Islet precursor cell (in vitro differentiated cells): ENCODE results near the gene TPD52L1.
"Not testable (repeated sequence)": the region's sequence is repeated elsewhere in the genome, so short reads cannot be mapped to it uniquely, and the experiment has no call there.

Experiments
- DNase-seq: peaks from one replicate; pipeline ENCODE4 v3.0.0-alpha.2; 2018

TPD52L1 gene

DNA sequence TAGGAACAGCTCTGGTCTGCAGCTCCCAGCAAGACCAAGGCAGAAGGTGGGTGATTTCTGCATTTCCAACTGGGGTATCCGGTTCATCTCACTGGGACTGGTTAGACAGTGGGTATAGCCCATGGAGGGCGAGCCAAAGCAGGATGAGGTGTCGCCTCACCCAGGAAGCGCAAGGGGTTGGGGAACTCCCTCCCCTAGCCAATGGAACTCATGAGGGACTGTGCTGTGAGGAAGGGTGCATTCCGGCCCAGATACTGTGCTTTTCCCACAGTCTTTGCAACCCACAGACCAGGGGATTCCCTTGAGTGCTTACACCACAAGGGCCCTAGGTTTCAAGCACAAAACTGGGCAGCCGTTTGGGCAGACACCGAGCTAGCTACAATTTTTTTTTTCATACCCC lies 126.4 kb downstream of the TPD52L1 start:
- DNase-seq: no peak

DNA sequence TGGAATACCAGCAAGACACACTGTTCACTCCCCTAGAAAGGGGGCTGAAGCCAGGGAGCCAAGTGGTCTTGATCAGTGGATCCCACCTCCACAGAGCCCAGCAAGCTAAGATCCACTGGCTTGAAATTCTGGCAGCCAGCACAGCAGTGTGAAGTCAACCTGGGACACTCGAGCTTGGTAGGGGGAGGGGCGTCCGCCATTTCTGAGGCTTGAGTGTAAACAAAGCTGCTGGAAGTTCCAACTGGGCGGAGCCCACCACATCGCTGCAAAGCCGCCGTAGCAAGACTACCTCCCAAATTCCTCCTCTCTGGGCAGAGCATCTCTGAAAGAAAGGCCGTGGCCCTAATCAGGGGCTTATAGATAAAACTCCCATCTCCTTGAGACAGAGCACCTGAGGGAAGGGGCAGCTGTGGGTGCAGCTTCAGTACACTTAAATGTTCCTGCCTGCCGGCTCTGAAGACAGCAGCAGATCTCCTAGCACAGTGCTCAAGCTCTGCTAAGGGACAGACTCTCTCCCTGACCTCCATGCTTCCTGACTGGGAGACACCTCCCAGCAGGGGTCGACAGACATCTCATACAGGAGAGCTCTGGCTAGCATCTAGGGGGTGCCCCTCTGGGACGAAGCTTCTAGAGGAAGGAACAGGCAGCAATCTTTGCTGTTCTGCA lies 126.9 kb downstream of the TPD52L1 start:
- DNase-seq: not testable (repeated sequence)

DNA sequence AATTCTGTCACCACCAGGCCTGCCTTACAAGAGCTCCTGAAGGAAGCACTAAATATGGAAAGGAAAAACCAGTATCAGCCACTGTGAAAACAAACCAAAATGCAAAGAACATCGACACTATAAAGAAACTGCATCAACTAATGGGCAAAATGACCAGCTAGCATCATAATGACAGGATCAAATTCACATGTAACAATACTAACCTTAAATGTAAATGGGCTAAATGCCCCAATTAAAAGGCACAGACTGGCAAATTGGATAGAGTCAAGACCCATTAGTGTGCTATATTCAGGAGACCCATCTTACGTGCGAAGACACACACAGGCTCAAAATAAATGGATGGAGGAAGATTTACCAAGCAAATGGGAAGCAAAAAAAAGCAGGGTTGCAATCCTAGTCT lies 128.9 kb downstream of the TPD52L1 start:
- DNase-seq: not testable (repeated sequence)

DNA sequence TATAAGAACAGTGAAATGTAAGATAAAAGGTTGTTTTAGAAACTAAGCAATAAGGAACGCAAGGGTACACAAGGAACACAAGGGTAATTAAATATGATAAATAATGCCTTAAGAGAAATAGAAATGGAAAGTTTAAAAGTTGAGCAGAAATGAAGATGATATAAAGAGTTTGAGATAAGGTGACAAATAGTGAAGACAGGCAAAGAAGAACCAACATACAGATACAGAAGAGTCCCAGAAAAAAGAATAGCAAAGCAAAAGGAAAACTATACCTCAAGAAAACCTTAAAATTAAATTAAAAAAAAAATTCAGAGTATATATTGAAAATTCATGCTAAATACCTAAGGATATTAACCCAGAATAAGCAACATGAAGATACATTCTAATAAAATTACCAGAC lies 131.8 kb downstream of the TPD52L1 start:
- no peak for DNase-seq

DNA sequence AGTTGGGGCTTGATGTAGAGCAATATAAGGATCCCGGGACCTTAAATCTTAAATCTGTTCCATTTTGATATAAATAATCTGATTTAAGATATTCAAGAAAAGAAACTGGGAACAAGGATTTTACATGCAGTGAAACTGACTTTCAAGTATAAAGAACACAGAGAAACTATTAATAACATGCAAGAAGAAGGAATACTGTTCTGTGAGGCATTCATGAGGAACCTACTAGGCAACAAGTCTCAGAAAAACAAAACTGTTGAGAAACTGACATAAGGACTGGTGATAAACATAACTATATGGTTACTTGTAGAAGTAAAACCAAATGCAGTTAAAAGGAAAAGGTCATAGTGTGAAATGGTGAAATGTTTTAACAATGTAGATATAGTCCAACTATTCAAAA lies 132.4 kb downstream of the TPD52L1 start:
- no peak for DNase-seq

DNA sequence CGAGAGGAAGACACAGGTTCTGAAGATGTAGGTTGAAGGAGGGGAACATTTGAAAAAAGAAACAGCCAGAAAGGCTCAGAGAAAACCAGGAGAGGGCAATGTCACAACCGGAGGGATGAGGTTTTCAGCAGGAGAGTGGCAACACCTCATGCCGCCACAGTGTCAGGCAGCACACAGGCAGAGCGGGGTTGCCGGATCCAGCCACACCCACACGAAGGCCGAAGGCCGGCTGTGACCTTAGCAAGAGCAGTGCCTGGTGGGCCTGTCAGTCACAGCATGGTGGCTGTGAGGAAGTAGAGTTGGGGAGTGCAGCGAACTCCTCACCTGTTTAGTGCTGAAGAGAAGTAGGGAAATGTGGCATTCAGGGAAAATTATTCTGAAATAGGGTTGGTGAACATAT lies 134.1 kb downstream of the TPD52L1 start:
- DNase-seq: no peak

DNA sequence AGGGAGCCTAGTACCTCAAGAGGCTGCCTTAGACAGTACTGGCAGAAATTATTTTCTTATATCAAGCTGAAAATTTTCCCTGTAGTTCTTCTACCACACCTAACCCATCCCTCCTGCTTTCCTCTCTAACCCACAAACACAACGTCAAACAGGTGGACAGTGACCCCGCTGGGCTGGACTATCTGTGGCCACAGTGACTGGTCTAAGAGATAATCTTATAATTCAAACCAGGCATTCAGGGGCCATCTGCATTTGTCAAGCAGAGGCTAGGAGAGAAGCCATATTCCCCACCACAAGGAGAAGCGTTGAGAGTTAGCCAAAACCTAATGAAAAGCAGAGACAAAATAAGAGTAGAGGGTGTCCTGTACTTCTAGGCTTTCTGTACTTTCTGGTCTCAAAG lies 140.0 kb downstream of the TPD52L1 start:
- DNase-seq: no peak

DNA sequence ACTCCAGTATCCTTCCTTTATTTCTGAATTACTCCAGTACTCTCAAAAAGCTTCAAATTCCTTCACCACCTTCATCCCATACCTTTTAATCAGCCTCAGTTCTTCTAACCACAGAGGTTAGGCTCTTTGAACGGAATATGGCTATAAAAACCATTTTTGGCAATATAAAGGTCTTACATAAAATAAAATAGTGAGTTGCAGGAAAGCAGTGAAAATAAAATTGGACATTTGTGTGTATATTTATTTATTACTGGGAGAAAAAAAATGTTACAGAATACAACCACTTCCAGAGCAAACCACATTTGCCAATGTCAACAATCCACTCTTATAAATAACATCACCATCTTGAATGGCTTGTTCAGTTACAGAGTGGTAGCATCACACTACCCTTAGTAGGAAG lies 140.5 kb downstream of the TPD52L1 start:
- no peak for DNase-seq

DNA sequence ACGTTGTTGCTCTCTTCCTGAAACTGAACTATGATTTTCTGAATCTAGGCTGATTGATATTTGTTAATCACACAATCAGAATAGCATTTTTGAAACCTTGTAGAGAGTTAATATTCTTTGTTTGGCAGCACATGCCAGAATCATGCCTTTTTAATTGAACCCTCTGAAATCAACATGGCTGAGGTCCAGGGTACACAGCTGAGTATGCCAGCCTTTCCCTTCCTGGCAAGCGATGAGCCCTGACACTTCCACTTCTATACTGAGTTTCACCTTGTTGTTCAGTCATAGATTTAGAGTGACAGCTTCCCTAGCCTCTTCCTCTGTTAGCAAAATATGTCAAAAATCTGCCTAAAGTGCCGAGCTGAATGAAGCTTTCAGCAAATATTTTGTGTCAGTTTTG lies 141.4 kb downstream of the TPD52L1 start:
- DNase-seq: no peak

DNA sequence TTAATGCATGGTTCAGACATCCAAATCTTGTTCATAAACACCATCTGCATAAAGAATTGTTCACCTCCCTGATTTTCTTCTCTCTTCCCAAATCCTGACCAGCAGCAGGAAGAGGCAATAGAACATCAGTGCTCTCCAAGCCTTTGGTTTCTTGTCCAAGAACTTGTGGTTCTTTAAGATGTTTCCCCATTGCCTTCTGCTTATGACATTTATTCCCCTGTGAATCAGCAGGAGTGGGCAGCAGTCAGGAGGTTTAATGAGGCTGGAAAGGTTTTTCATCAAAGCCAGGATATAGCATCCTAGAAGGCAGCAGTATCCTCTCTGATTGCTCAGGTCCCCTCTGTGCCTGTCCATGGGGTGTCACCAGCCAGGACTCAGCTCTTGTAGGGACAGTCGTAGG lies 142.9 kb downstream of the TPD52L1 start:
- no peak for DNase-seq

DNA sequence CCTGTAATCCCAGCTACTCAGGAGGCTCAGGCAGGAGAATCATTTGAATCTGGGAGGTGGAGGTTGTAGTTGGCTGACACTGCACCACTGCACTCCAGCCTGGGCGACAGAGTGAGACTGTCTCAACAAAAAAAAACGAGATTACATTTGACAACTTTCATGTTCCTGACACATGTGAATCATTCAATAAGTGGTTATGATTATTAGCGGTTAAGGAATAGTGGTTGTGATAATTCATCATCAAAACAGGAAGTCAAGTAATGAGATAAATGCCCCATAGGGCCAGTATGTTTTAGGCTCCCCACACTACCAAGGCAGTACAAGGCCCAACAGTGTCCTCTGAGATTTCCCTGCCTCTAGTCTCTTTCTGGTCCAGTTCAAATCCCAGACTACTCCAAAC lies 145.7 kb downstream of the TPD52L1 start:
- no peak for DNase-seq

DNA sequence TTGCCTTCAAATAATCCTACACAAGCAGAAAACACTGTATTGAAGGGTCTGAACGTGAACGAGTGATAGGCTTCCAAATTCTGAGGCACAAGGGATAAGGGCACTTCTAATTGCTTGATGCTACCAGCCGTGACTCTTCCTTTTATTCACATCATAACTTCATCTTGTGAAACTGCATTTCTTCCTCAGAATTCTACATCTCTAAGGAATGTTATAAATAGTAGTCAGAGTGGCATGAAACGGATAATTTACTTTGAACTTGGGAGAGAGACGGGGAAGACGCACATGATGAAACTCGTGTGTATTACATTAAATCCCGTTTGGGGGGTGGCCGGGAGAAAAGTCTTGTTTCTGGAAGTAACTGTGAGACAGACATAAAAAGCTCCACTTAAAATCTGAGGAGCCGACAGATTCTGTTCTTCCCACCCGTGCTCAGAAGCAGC lies 147.4 kb downstream of the TPD52L1 start:
- DNase-seq: no peak

DNA sequence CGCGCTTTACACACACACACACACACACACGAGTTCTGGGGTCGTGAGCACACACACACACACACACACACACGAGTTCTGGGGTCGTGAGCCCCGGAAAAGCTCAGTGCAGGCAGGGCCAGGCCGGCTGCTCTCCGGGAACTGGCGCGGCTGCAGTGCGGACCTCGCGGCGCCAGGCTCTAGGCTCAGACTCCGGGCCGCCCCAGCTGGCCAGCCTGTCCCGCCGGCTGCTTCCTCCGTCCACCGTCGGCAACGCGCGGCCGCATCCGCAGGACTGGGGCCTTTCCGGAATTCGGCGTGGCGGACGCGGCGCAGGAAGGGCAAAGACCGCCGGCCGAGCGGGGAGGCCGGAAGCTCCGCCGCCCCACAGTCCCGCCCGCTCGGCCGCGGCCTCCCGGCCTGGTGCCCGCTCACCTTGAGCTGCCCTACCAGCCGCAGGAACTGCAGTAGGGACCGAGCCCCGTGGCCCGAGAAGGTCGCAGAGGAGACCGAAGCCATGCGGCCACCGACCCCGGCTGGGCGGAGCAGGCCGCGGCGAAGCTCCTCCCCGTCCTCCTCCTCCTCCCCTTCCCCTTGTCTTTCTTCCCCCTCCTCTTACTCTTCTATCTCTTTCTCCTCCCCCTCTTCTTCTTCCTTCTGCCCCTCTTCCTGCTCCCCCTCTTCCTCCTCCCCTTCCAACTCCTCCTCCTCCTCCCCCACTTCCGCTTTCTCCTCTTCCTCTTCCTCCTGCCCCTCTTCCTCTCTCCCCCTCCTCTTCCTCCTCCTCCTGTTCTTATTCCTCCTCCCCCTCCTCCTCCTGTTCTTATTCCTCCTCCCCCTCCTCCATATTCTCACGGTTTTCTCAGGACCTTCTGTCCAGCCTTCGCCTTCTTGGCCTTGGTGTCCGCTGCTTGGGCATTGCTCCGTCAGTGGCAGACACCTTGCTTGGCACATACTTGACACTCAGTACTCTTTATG lies 148.1 kb downstream of the TPD52L1 start, which contains the start of gene HDDC2:
HDDC2 (minus strand) TSS at position 533 of the 957 bp plus-strand sequence; CDS start at position 498, 35 bp downstream.
- DNase-seq: peak; percentile 91

DNA sequence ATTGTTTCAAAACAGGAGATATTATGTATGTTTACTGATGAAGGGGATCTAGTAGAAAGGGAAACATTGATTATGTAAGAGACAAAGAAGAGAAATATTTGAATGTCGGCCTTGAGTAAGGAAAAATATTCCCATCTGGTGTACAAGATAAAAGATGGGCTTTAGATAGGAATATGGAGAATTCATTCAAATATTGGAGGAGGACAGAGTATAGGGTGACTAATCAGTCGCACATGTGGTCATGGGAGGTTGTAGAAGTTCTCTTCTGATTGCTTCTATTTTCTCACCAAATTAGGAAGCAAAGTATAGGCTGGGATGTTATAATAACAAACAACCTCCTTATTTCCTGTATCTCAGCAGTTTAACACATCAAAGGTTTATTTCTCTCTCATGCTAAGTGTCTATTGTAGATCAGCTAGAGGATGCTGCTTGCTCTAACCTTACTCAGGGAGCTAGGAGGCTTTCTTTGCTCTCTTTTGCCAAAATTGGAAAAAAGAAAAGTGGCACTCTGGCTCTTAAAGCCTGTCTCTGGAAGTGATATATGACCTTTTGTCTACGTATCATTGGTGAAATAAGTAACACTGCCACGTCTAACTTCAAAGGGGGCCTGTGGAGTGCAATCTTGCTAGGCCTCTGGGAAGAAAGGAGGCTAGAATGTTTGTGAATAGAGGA lies 149.4 kb downstream of the TPD52L1 start:
- no peak for DNase-seq

DNA sequence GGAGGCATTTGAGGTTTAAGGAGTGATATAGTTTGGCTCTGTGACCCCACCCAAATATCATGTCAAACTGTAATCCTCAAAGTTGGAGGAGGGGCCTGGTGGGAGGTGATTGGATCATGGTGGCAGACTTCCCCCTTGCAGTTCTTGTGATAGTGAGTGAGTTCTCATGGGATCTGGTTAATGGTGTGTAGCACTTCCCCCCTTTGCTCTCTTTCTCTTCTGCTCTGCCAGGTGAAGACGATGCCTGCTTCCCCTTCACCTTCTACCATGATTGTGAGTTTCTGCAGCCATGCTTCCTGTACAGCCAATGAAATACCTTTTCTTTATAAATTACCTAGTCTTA lies 149.9 kb downstream of the TPD52L1 start:
- DNase-seq: no peak

DNA sequence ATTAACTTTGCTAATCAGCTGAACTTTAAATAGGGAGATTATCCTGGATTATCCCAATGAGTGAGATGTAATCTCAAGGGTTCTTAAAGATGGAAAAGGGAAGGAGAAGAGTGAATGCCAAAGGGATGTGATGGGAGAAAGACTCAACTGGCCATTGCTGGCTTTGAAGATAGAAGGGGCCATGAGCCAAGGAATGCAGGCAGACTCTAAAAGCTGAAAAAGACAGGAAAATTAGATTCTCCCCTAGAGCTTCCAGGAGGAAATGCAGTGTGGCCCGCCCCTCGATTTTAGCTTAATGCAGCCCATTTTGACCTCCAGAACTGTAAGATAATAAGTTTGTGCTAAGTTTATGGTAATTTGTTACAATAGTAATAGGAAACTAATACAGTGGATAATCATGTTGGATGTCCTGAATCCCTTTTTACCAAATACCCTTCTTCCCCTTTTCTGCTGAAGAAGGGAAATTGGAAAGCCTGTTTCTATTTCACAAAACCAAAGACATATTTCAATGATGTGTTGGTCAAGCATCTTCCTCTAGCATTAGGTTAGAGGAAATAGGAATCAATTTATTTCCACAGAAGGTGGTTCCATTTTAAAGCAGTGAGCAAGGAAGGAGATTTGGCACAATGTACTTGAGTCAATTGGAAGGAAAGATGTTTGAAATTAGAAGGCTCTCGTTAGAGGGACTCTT lies 151.5 kb downstream of the TPD52L1 start:
- no peak for DNase-seq

DNA sequence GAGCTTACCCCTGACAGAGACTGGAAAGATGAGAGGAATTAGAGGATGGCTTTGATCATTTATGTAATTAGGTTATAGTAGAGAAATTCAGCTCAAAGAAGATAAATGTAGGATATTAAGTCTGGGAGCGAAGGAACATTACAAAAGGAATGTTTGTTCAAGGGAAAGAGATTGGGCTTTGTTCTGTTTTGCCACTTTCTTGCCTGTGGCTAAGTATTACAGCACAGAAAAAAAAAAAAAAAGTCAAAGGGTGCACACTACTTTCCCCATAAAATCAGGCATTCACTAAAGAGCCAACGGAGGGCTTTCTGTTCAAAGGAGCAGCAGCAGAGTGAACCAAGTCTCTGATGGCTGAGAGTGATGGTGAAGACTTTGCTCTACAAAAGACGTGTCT lies 153.2 kb downstream of the TPD52L1 start:
- no peak for DNase-seq

DNA sequence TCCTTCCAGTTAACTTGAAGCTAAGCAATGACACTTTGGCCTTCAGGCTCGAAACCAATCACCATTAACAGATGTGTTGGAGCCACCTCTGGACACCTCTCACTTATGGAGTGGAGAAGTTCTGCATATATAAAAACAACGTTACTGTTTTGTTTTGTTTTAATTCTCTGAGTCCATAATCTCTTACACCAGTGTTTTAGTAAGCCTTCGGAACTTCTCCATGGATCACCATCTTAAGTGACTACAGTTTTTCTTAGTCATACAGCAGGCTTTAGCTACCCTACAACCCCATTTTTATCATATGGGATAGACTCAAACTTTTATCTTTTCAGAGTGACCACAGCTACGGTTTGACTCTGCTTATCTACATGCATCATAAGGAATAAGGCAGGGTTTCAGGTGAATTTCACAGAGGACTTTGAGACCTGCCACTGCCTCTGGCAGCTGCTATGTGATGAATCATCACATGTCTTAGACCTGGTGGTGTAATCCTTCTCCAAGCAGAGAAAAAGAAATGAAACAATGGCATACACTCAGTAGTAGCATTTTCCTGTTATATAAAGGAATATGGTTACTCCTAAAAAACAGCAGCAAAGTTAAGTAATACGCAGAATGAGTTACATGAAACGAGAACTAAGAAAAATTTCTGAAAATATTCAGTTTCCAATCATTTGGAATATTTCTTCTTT lies 153.7 kb downstream of the TPD52L1 start:
- DNase-seq: peak; percentile 66

DNA sequence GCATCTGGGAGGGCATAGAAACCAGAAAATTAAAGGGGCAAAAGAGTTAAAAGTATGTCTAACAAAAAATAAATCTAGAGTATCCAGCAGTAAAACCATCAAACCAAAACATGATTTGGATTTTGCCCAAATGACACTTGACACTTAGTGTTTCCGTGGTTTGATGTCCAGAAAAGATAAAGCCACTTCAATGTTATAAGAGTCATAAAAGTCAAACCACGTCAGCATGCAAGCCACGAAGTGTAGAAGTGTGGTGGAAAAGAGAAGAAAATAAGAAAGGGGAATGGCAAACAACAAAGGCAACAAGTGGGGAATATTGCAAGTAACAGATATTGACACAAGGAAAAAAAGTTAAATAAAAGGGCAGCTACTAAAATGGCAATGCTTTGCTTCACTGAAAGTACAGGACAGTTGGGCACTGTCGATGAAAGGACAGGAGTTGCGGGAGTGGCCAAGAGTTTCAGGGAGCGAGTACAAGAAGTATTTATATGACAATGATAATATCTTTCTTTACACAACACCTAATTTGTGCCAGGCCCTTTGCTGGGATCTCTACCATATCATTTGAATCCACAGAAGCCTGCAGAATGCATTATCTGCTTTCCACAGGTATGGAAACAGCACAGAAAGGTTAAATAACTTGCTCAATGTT lies 154.5 kb downstream of the TPD52L1 start:
- no peak for DNase-seq

DNA sequence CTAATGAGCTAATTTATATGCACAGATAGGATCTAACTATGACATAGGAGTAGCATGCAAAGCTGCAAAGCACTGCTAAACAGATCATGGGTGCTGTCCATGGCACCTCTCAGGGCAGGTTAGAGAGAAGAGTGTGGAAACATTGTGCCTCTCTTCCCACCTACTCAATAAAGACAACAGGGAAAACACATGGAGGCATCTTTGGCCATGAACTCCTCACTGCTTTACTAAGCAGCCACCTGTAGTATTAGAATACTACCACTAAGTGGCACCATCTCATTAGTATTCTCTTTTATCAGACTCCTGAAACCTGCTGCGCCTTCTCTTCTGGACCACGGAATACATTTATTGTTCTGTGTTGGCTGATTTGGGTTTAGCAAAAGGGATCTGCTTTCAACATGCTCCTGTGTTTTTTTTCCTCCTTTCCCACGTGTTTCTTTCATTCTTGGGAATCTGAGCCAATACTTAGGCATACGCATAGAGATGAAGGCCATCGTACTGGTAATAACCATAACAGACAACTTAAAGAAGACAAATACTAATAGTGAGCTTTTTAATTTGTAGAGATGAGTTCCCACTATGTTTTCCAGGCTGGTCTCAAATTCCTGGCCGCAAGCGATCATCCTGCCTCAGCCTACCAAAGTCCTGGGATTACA lies 157.5 kb downstream of the TPD52L1 start:
- DNase-seq: no peak

DNA sequence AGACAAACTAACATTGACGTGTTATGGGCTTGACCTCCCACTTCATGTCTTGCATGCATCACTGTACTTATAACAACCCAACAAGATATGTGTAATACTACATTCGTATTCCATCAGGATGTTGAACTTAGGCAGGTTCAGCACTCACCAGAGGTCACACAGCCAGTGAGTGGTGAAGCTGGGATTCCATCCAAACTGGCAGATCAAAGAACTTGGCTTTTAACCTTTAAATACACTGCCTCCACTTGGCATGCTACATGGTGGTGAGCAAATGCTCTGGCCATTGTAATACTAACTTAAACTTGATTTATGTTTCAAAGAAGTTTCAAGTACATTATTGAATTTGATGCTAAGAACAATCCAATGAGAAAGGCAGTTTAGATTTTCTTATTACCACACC lies 158.9 kb downstream of the TPD52L1 start:
- DNase-seq: no peak
